ENCODE results near the gene UIMC1. TPM values are rescaled to one million over a fixed set of nuclear protein-coding genes. Genes with fewer than 3 reads are reported as not detected.

The UIMC1 gene
- total and polyA plus RNA-seq, 2 experiments from 2014 or later = 12.6 to 28.2 TPM

DNA sequence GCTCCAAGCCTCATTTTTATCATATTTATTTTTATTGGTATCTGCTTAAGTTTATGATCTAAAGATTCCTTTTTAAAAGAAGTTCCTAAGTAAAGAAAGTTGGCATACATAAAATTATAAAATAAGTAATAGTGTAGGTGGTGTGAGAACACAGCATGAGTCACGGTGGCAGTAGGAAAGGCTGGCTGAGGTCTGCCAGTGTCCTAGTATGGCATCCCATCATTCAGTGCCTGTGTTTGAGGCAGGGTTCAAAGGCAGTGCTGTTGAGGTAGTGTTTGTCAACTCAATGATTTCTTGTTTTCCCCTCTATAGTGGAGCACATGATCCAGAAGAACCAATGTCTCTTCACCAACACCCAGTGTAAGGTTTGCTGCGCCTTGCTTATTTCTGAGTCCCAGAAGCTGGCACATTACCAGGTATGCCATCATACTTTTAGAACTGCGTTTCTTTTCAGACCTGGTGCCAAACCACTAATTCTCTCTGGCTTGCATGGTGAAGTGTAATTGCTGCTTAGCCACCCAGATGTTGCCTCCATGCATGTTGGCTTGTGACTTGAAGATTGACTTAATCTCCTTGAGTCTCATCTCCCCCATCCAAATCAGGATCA lies 34.3 kb upstream of the UIMC1 start:
- TF ChIP-seq, protein P1, sequence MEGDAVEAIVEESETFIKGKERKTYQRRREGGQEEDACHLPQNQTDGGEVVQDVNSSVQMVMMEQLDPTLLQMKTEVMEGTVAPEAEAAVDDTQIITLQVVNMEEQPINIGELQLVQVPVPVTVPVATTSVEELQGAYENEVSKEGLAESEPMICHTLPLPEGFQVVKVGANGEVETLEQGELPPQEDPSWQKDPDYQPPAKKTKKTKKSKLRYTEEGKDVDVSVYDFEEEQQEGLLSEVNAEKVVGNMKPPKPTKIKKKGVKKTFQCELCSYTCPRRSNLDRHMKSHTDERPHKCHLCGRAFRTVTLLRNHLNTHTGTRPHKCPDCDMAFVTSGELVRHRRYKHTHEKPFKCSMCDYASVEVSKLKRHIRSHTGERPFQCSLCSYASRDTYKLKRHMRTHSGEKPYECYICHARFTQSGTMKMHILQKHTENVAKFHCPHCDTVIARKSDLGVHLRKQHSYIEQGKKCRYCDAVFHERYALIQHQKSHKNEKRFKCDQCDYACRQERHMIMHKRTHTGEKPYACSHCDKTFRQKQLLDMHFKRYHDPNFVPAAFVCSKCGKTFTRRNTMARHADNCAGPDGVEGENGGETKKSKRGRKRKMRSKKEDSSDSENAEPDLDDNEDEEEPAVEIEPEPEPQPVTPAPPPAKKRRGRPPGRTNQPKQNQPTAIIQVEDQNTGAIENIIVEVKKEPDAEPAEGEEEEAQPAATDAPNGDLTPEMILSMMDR (IDR thresholded peaks at IDR 0.05; ENCODE audit: poor library complexity) = no peak
- no peak for TF ChIP-seq EZH2 (IDR thresholded peaks at IDR 0.05; ENCODE audit: borderline replicate concordance)
- no peak for TF ChIP-seq EZH2phosphoT487 (IDR thresholded peaks at IDR 0.05; ENCODE audit: low read depth, severe bottlenecking, unreplicated experiment)
- Histone ChIP-seq H3K27ac (no peak overlapping the region), H3K36me3 (replicated peaks; ENCODE audit: insufficient read depth, low read depth) (no peaks in the 10 kb centered on the region), H3K27me3 (no peaks in the 10 kb centered on the region), H4K20me1 (ENCODE audit: insufficient read depth, poor library complexity, severe bottlenecking) (peaks cover 6% of the 10 kb centered on the region), H2AFZ (no peak overlapping the region), H3K9me2 (replicated peaks; ENCODE audit: insufficient read depth) (no peaks in the 10 kb centered on the region), H3K4me2 (no peak overlapping the region), H3K4me1 (ENCODE audit: insufficient read depth) (peaks cover 4% of the 10 kb centered on the region), H3K4me3 (no peak overlapping the region), H3K9me3 (ENCODE audit: low read depth) (no peaks in the 10 kb centered on the region), H3K79me2 (peaks cover 29% of the 10 kb centered on the region)
- no peak for DNase-seq (ENCODE audit: low spot score)
- 88% methylated on average over 3 of the region's 3 CpGs for WGBS (ENCODE audit: low lambda C conversion rate, missing lambda C conversion rate)

DNA sequence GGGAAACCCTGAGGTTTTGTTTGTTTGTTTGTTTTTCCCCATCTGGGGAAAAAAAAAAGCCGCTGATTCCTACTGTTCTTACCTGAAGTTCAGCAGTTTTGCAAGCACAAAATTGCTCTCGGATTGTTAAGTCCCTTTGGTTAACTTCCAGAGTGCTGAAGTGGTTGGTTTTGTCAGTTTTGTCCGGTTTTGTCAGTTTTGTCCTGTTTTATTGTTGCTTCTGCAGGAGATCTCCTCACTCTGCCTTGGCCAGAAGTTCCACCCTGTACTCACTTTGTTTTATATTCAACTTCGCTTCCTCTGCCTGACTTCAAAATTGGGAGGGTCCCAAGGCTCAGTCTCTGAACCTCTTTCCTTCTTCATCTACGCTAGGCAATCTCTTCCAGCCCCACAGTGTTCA lies 30.3 kb upstream of the UIMC1 start:
- H3K27ac ChIP-seq = no peak overlapping the region
- H3K9me2 ChIP-seq (replicated peaks; ENCODE audit: insufficient read depth) = no peaks in the 10 kb centered on the region
- no peaks in the 10 kb centered on the region for H3K27me3 ChIP-seq
- H2AFZ ChIP-seq = no peak overlapping the region
- DNase-seq (ENCODE audit: low spot score) = no peak
- H4K20me1 ChIP-seq (ENCODE audit: insufficient read depth, poor library complexity, severe bottlenecking) = peaks cover 8% of the 10 kb centered on the region
- H3K4me3 ChIP-seq = no peak overlapping the region
- H3K79me2 ChIP-seq = peaks cover 63% of the 10 kb centered on the region
- TF ChIP-seq EZH2phosphoT487 (IDR thresholded peaks at IDR 0.05; ENCODE audit: low read depth, severe bottlenecking, unreplicated experiment) (no peak), EZH2 (IDR thresholded peaks at IDR 0.05; ENCODE audit: borderline replicate concordance) (no peak)
- TF ChIP-seq, protein P1 (IDR thresholded peaks at IDR 0.05; ENCODE audit: poor library complexity) = no peak
- 99% methylated on average over 5 of the region's 5 CpGs for WGBS (ENCODE audit: low lambda C conversion rate, missing lambda C conversion rate)
- no peak overlapping the region for H3K4me2 ChIP-seq
- no peaks in the 10 kb centered on the region for H3K36me3 ChIP-seq (replicated peaks; ENCODE audit: insufficient read depth, low read depth)
- peaks cover 4% of the 10 kb centered on the region for H3K4me1 ChIP-seq (ENCODE audit: insufficient read depth)
- no peaks in the 10 kb centered on the region for H3K9me3 ChIP-seq (ENCODE audit: low read depth)

DNA sequence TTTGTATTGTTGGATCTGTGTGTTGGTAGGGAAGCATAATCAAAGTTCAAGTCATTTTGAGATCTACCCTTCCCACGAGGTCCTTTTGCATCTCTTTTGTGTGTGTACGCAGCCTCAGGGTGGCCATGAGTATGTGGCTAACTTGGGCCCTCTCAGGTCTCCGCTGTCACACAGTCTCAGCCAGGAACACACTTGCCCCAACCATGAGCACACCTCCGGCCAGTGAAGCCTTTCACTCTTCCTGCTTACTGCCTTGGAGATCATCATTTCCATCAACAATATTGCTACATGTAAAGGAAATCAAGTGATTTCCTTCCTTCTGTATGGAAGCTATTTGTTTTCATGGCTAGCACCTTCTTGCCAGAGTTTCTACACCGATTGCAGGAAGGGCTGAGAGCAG lies 29.9 kb upstream of the UIMC1 start:
- Histone ChIP-seq H4K20me1 (ENCODE audit: insufficient read depth, poor library complexity, severe bottlenecking) (peaks cover 8% of the 10 kb centered on the region), H3K4me3 (no peak overlapping the region), H3K36me3 (replicated peaks; ENCODE audit: insufficient read depth, low read depth) (no peaks in the 10 kb centered on the region), H3K27me3 (no peaks in the 10 kb centered on the region), H3K79me2 (peaks cover 68% of the 10 kb centered on the region), H3K9me3 (ENCODE audit: low read depth) (no peaks in the 10 kb centered on the region), H3K9me2 (replicated peaks; ENCODE audit: insufficient read depth) (no peaks in the 10 kb centered on the region), H3K4me1 (ENCODE audit: insufficient read depth) (peaks cover 4% of the 10 kb centered on the region), H3K27ac (no peak overlapping the region), H2AFZ (no peak overlapping the region), H3K4me2 (no peak overlapping the region)
- 87% methylated on average over 5 of the region's 5 CpGs for WGBS (ENCODE audit: low lambda C conversion rate, missing lambda C conversion rate)
- DNase-seq (ENCODE audit: low spot score) = no peak
- TF ChIP-seq, protein P1 (IDR thresholded peaks at IDR 0.05; ENCODE audit: poor library complexity) = no peak
- no peak for TF ChIP-seq EZH2phosphoT487 (IDR thresholded peaks at IDR 0.05; ENCODE audit: low read depth, severe bottlenecking, unreplicated experiment)
- no peak for TF ChIP-seq EZH2 (IDR thresholded peaks at IDR 0.05; ENCODE audit: borderline replicate concordance)
